Ascending aorta (tissue), 2 donors: Measurements from ENCODE around the gene HTT. TPM values are rescaled to one million over a fixed set of nuclear protein-coding genes. Genes with fewer than 3 reads are reported as not detected.

Source experiments
- DNase-seq, 2 donors: peaks; one replicate each; pipeline ENCODE4 v3.0.0-alpha.2; 2019; ENCODE audit warnings: low spot score in 2 of 2
- H3K27ac ChIP-seq, 2 donors: fragments of 200-600 bp; sonication (generic); one replicate each; pipeline ENCODE4 v1.5.1; 2016 to 2017; ENCODE audit warnings: mild to moderate bottlenecking in 1 of 2
- H3K27me3 ChIP-seq: fragments of 200-600 bp; sonication (generic); one replicate; pipeline ENCODE4 v1.5.1; 2017
- H3K36me3 ChIP-seq, 2 donors: fragments of 200-600 bp; sonication (generic); one replicate each; pipeline ENCODE4 v1.5.1; 2016
- H3K4me1 ChIP-seq, 2 donors: fragments of 200-600 bp; sonication (generic); one replicate each; pipeline ENCODE4 v1.5.1; 2016 to 2017; ENCODE audit warnings: mild to moderate bottlenecking in 1 of 2
- H3K4me3 ChIP-seq, 2 donors: fragments of 200-600 bp; sonication (generic); one replicate each; pipeline ENCODE4 v1.5.1; 2016 to 2017; ENCODE audit warnings: mild to moderate bottlenecking in 1 of 2
- H3K9me3 ChIP-seq, 2 donors: fragments of 200-600 bp; sonication (generic); one replicate each; pipeline ENCODE4 v1.5.1; 2016
- intact Hi-C: fragments of 100-400 bp; cut with DNase I; formaldehyde crosslinking; loops from one replicate; pipeline ENCODE4 v1.15.1; 2023
- total RNA-seq: library from RNA; depleted of rRNA; stranded (reverse); fragments of >200 nt; gene quantifications from one replicate; pipeline ENCODE4 v1.1.0, GENCODE V29; 2016
- TF ChIP-seq, protein P1 (sequence below), 3 experiments: fragments of 200-600 bp in 2 of 3; fragments of 450-650 bp in 1 of 3; sonication (generic) in 2 of 3; IDR thresholded peaks; one replicate each; pipeline ENCODE4 v1.5.1; 2016 to 2019; ENCODE audit warnings: antibody characterized with exemption in 3 of 3, mild to moderate bottlenecking in 1 of 3, moderate library complexity in 1 of 3

The HTT gene
- total RNA-seq, 1 donor from 2014 or later = 23.7 TPM

DNA sequence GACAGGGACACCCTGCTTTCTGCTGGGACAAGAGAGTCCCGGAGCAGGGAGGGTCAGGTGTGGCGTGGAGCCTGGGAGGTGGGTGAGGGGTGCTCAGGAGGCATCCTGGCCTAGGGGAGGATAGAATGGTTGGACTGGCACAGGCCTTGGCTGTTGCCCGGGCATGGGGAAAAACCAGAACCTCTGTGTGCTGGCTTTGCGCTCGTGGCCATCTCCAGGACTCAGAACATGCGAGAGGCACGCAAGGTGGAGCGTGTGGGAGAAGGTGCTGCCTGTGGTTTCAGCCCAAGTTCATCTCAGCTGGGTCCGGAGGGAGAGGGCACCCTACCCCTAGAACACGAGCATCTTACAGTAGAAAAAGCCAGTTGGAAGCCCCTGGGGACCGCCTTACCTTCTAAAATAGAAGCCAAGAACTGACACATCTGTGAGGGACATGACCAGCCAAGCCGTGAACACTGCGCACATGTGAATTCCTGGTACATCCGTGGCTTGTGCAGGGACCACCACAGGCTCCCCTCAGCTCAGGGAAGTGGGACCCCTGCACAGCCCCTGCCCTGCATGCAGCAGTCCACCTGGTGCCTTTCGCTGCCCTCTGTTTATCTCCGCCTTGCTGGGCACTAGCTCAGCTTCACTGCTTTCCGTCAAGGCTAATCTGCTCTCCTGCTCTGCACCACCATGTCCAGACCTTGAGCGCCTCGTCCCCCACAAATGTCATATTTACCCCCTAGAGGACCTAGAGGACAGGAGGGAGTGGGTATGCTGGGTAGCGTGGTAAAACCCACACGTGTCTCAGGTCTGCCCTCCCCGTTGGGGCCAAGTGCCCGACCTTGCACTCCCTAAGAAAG, 187.9 kb downstream of the HTT start:
- H3K27me3 ChIP-seq = no peaks in the 10 kb centered on the region
- no peak overlapping the region for H3K27ac ChIP-seq
- TF ChIP-seq, protein P1, sequence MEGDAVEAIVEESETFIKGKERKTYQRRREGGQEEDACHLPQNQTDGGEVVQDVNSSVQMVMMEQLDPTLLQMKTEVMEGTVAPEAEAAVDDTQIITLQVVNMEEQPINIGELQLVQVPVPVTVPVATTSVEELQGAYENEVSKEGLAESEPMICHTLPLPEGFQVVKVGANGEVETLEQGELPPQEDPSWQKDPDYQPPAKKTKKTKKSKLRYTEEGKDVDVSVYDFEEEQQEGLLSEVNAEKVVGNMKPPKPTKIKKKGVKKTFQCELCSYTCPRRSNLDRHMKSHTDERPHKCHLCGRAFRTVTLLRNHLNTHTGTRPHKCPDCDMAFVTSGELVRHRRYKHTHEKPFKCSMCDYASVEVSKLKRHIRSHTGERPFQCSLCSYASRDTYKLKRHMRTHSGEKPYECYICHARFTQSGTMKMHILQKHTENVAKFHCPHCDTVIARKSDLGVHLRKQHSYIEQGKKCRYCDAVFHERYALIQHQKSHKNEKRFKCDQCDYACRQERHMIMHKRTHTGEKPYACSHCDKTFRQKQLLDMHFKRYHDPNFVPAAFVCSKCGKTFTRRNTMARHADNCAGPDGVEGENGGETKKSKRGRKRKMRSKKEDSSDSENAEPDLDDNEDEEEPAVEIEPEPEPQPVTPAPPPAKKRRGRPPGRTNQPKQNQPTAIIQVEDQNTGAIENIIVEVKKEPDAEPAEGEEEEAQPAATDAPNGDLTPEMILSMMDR (IDR thresholded peaks at IDR 0.05) = no peak
- no peak for DNase-seq
- H3K36me3 ChIP-seq = no peaks in the 10 kb centered on the region
- no peak overlapping the region for H3K4me3 ChIP-seq
- H3K9me3 ChIP-seq = no peaks in the 10 kb centered on the region
- no peaks in the 10 kb centered on the region for H3K4me1 ChIP-seq
- intact Hi-C loops = no loop called here

DNA sequence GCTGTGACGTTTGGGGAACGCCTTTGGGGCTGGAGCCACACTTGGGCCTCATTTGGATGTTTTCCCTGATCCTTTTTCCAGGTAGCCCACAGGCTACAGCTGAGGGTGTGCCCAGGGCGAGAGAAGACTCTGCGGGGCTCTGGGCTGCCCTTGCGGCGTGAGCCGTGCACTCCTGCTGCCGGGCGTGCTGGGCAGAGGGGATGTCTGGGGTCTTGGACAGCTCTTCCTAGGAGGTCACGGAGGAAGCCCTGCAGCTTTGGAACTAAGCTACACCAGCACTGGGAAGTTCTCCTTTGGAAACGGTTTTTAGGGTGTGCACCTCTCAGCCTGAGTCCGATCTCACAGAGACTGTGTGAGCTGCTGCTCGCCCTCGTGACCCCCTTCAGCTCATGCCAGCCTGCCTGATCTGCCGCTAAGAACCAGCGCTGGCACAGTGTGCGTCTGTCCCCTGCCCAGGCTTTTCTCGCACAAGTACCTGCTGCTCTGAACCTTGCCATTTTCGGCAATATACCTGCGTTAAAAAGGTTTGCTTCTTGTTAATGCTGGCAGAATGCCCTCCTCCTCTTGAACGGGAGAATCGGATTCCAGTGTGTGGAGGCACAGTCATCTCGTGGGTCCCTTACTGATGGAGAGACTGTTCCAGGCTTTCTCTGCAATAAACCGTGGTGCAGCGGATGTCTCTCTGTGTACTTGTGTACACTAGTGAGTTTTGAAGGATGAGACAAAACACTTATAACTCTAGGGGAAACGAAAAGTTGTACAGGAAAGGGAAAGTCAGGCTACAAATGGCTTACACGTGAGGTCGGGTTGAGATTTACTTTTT, 188.8 kb downstream of the HTT start:
- intact Hi-C loops = no loop called here
- Histone ChIP-seq H3K9me3 (no peaks in the 10 kb centered on the region), H3K4me1 (no peaks in the 10 kb centered on the region), H3K27me3 (no peaks in the 10 kb centered on the region), H3K27ac (no peak overlapping the region), H3K36me3 (no peaks in the 10 kb centered on the region), H3K4me3 (no peak overlapping the region)
- TF ChIP-seq, protein P1 (IDR thresholded peaks at IDR 0.05) = no peak
- no peak for DNase-seq

DNA sequence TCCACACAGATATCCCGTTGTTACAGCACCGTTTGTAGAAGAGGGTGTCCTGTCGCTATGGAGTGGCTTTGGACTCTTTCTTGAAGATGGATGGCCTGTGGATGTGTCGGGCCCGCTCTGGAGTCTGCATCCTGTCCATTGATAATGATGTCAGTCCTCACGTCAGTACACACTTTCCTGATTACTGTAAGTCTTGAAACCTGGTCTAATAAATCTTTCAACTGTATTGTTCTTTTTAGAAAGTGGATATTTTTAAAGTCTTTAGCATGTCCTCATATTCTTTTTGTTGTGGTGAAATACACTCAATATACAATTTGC, 189.4 kb downstream of the HTT start:
- TF ChIP-seq, protein P1 (IDR thresholded peaks at IDR 0.05) = no peak
- Histone ChIP-seq H3K27me3 (no peaks in the 10 kb centered on the region), H3K9me3 (no peaks in the 10 kb centered on the region), H3K4me3 (no peak overlapping the region), H3K27ac (no peak overlapping the region), H3K36me3 (no peaks in the 10 kb centered on the region), H3K4me1 (no peaks in the 10 kb centered on the region)
- no peak for DNase-seq
- intact Hi-C loops = no loop called here

DNA sequence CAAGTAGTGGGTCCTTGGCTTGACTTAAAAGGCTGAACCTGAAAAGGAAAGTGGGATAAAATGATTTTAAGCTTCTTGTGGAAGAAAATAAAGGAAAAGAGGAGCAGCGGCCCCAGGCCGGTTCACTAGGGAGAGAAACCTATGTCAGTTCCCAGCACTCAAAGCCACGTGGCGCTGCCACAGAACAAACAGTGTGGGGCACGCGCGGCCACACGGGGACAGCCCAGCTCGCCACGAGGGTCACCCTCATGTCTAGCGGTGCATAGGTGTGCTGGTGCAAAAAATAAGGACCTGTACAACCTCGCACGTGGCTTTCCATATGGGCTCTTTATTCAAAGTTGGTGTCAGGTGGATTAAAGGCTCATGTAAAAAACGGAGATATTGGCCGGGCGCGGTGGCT, 191.6 kb downstream of the HTT start:
- Histone ChIP-seq H3K9me3 (no peaks in the 10 kb centered on the region), H3K36me3 (no peaks in the 10 kb centered on the region), H3K4me1 (no peaks in the 10 kb centered on the region), H3K4me3 (no peak overlapping the region), H3K27me3 (no peaks in the 10 kb centered on the region), H3K27ac (no peak overlapping the region)
- intact Hi-C loops = no loop called here
- TF ChIP-seq, protein P1 (IDR thresholded peaks at IDR 0.05) = no peak
- DNase-seq = no peak

DNA sequence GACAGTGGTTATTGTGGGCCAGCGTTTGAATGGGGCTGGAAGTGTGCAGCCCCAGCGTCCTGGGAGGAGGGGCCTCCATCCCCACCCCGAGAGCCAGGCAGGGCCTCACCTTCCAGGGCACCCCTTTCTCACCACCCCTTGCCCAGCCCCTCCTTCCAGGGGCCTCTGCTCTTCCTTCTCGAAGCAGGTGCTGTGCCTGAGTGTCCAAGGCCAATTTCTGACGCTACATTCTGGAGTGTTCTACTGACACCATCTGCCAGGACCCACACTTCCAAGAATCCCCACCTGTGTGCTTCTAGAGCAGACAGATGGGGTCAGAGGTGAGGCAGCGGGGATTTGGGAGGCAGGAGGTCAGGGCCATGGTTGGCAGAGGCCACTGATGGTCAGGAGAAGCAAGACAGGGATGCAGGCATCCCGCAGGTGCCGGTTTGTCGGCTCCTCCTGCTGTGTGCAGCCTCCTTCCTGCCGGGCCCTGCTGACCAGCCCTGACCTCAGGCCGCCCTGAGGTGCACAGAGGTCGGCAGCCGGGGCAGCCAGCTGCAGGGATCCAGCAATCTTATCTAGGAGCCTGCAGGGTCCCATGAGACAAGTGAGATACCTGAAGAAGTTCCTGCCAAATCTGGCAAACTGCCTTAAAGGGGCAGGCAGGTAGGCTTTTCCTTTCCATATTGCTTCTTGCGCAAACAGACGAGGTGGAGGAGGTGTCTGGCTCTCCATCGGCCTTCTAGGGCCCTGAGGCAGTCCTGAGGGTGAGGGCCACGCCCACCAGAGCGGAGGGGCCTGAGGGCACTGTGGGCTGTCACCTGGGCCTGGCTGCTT, 193.3 kb downstream of the HTT start:
- no peak overlapping the region for H3K27ac ChIP-seq
- no peaks in the 10 kb centered on the region for H3K4me1 ChIP-seq
- peaks cover 0 to 2% of the 10 kb centered on the region in 2 donors for H3K9me3 ChIP-seq
- H3K36me3 ChIP-seq = no peaks in the 10 kb centered on the region
- intact Hi-C loops = no loop called here
- H3K27me3 ChIP-seq = no peaks in the 10 kb centered on the region
- TF ChIP-seq, protein P1 (IDR thresholded peaks at IDR 0.05) = no peak
- no peak overlapping the region for H3K4me3 ChIP-seq
- no peak for DNase-seq
